Activated CD4-positive, alpha-beta T cell treated with anti-CD3 and anti-CD28 coated beads, Interleukin-10, Interleukin-2, amounts not matched to agents 100 ng/mL and 50 ng/mL, durations not matched to agents 16 hours and 8 hours (primary cell): ENCODE measurements around the gene RENBP.

ENCODE experiments used
- DNase-seq: peaks from one replicate; pipeline ENCODE4 v3.0.0-alpha.2; 2020

RENBP gene

GRCh38 chrX:153970357-153971123 is 26.1 kb upstream of the RENBP start:
- peak; percentile 72 for DNase-seq

GRCh38 chrX:153969904-153970356 is 25.5 kb upstream of the RENBP start:
- DNase-seq: no peak

GRCh38 chrX:153969125-153969903 is 24.9 kb upstream of the RENBP start:
- no peak for DNase-seq

- DNase-seq: peak; percentile 58
These were observed 24.3 kb upstream of the RENBP start for GRCh38 chrX:153968754-153969124.

GRCh38 chrX:153968255-153968654 is 23.8 kb upstream of the RENBP start:
- no peak for DNase-seq

- peak; percentile 60 for DNase-seq
These were observed 23.2 kb upstream of the RENBP start for GRCh38 chrX:153967536-153968224.

- DNase-seq: peak; percentile 31
These were observed 22.5 kb upstream of the RENBP start for GRCh38 chrX:153966841-153967535.

- no peak for DNase-seq
These were observed 21.8 kb upstream of the RENBP start for GRCh38 chrX:153966283-153966688.

GRCh38 chrX:153965406-153965805 is 21.0 kb upstream of the RENBP start:
- DNase-seq: no peak

- no peak for DNase-seq
These were observed 19.7 kb upstream of the RENBP start for GRCh38 chrX:153964105-153964504.

- no peak for DNase-seq
These were observed 19.1 kb upstream of the RENBP start for GRCh38 chrX:153963546-153963945.

GRCh38 chrX:153961292-153961691 is 16.8 kb upstream of the RENBP start:
- DNase-seq: no peak

- DNase-seq: no peak
These were observed 16.3 kb upstream of the RENBP start for GRCh38 chrX:153960786-153961185.

GRCh38 chrX:153960077-153960476 is 15.6 kb upstream of the RENBP start:
- no peak for DNase-seq

- no peak for DNase-seq
These were observed 15.2 kb upstream of the RENBP start for GRCh38 chrX:153959649-153960048.

- DNase-seq: no peak
These were observed 14.2 kb upstream of the RENBP start for GRCh38 chrX:153958605-153959004.

- DNase-seq: no peak
These were observed 12.8 kb upstream of the RENBP start for GRCh38 chrX:153957224-153957623.

- DNase-seq: no peak
These were observed 11.8 kb upstream of the RENBP start for GRCh38 chrX:153956044-153956907.

- DNase-seq: no peak
These were observed 10.8 kb upstream of the RENBP start for GRCh38 chrX:153955228-153955732.

- DNase-seq: no peak
These were observed 10.2 kb upstream of the RENBP start for GRCh38 chrX:153954558-153955227.

GRCh38 chrX:153953892-153954557 is 9.6 kb upstream of the RENBP start:
- DNase-seq: no peak
